HCT116 (cell line): Measurements from ENCODE around the gene KIF26A.

Source experiments
- ATF3 ChIP-seq: IDR thresholded peaks from 2 replicates; pipeline ENCODE4 v1.6.1; 2012
- CBX3 ChIP-seq: IDR thresholded peaks from 2 replicates; pipeline ENCODE4 v1.6.1; 2012; ENCODE audit warnings: low read depth
- CEBPB ChIP-seq: IDR thresholded peaks from 2 replicates; pipeline ENCODE4 v1.6.1; 2012; ENCODE audit warnings: low read depth
- CTCF ChIP-seq, 3 experiments: fragments of 200-600 bp in 1 of 3; sonication (generic) in 1 of 3; IDR thresholded peaks in 2 of 3; conservative IDR thresholded peaks in 1 of 3; 2 replicates each; pipeline ENCODE4 v1.5.1; 2012 to 2017; ENCODE audit warnings: low read depth in 2 of 3, low read length in 2 of 3, antibody characterized with exemption in 1 of 3, borderline replicate concordance in 1 of 3, control low read depth in 1 of 3, mild to moderate bottlenecking in 1 of 3, mixed read lengths in 1 of 3, mixed run types in 1 of 3, moderate library complexity in 1 of 3; ENCODE audit not compliant: insufficient read depth in 1 of 3
- EGR1 ChIP-seq: IDR thresholded peaks from 2 replicates; pipeline ENCODE4 v1.6.1; 2012; ENCODE audit warnings: low read depth
- ELF1 ChIP-seq: IDR thresholded peaks from 2 replicates; pipeline ENCODE4 v1.6.1; 2012; ENCODE audit warnings: low read depth, borderline replicate concordance
- EZH2phosphoT487 ChIP-seq: fragments of 200-600 bp; IDR thresholded peaks from 2 replicates; pipeline ENCODE4 v1.6.1; 2018; ENCODE audit warnings: antibody characterized with exemption, borderline replicate concordance
- POLR2AphosphoS5 ChIP-seq: IDR thresholded peaks from 2 replicates; pipeline ENCODE4 v1.6.1; 2011; ENCODE audit warnings: mild to moderate bottlenecking, low read depth, low read length, moderate library complexity
- REST ChIP-seq: IDR thresholded peaks from 2 replicates; pipeline ENCODE4 v1.6.1; 2012; ENCODE audit warnings: low read depth
- SIN3A ChIP-seq: IDR thresholded peaks from 2 replicates; pipeline ENCODE4 v1.6.1; 2012; ENCODE audit warnings: low read depth
- SP1 ChIP-seq: IDR thresholded peaks from 2 replicates; pipeline ENCODE4 v1.6.1; 2012; ENCODE audit warnings: low read depth
- TCF7L2 ChIP-seq: IDR thresholded peaks from 2 replicates; pipeline ENCODE4 v1.7.0; 2011; ENCODE audit warnings: borderline replicate concordance, inconsistent platforms; ENCODE audit not compliant: insufficient read depth, insufficient read length; ENCODE audit errors: extremely low read depth
- ZBTB33 ChIP-seq: IDR thresholded peaks from 2 replicates; pipeline ENCODE4 v1.6.1; 2011; ENCODE audit warnings: mild to moderate bottlenecking, low read length, moderate library complexity; ENCODE audit not compliant: insufficient replicate concordance; ENCODE audit errors: extremely low read depth
- ZNF274 ChIP-seq: fragments of 200-500 bp; sonication (Bioruptor generic); IDR thresholded peaks from 2 replicates; pipeline ENCODE4 v1.6.1; 2014; ENCODE audit warnings: mild to moderate bottlenecking, low read depth, low read length, inconsistent platforms

GRCh38 chr14:104215706-104216334 lies 77.4 kb downstream of the KIF26A start:
- TF ChIP-seq CTCF (IDR thresholded peaks at IDR 0.05 in 2 of 3, conservative IDR thresholded peaks at IDR 0.05 in 1 of 3; ENCODE audit: borderline replicate concordance in 1 of 3, insufficient read depth in 1 of 3, low read depth in 2 of 3, low read length in 2 of 3) = no peak
- TF ChIP-seq SP1 = no peak
- no peak for TF ChIP-seq ZBTB33
- TF ChIP-seq CBX3 = no peak
- TF ChIP-seq EZH2phosphoT487 = no peak
- TF ChIP-seq ELF1 = no peak
- TF ChIP-seq POLR2AphosphoS5 = no peak
- no peak for TF ChIP-seq EGR1
- no peak for TF ChIP-seq REST
- TF ChIP-seq ATF3 = no peak
- no peak for TF ChIP-seq TCF7L2
- no peak for TF ChIP-seq CEBPB
- no peak for TF ChIP-seq SIN3A
- no peak for TF ChIP-seq ZNF274
